Stimulated activated CD4-positive, alpha-beta T cell treated with anti-CD3 and anti-CD28 coated beads, TNF-alpha, amount 100 ng/mL, for 1 hour (primary cell): ENCODE results near the gene KLHL4.
"Not testable (repeated sequence)": the region's sequence is repeated elsewhere in the genome, so short reads cannot be mapped to it uniquely, and the experiment has no call there.

ENCODE experiments used
- DNase-seq, 3 donors: peaks; one replicate each; pipeline ENCODE4 v3.0.0-alpha.2; 2020; ENCODE audit warnings: low read depth in 3 of 3, low spot score in 1 of 3

Gene KLHL4, protein sequence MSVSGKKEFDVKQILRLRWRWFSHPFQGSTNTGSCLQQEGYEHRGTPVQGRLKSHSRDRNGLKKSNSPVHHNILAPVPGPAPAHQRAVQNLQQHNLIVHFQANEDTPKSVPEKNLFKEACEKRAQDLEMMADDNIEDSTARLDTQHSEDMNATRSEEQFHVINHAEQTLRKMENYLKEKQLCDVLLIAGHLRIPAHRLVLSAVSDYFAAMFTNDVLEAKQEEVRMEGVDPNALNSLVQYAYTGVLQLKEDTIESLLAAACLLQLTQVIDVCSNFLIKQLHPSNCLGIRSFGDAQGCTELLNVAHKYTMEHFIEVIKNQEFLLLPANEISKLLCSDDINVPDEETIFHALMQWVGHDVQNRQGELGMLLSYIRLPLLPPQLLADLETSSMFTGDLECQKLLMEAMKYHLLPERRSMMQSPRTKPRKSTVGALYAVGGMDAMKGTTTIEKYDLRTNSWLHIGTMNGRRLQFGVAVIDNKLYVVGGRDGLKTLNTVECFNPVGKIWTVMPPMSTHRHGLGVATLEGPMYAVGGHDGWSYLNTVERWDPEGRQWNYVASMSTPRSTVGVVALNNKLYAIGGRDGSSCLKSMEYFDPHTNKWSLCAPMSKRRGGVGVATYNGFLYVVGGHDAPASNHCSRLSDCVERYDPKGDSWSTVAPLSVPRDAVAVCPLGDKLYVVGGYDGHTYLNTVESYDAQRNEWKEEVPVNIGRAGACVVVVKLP

DNA sequence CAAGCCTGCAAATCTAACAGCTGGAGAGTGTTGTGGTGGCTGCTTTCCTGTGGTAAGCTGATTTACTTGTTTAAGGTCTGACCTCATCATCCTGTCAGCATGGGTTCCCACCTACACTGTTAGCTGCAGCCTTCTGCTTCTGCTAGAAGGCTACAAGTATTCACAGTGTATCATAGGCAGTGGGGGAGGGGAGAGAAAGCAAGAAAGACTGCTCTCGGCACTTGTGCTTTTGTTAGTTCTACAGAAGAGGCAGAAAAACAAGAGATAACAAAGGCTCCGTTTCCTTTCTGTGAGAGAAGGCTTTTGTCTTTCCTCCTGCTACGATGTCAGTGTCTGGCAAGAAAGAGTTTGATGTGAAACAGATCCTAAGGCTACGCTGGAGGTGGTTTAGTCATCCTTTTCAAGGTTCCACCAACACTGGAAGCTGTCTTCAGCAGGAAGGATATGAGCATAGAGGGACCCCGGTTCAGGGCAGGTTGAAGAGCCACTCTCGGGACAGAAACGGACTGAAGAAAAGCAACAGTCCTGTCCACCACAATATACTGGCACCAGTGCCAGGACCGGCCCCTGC is at the start of gene KLHL4:
TSS of gene KLHL4 (plus strand) at position 232 of the 571 bp plus-strand sequence. CDS start at position 324, 92 bp downstream.
- DNase-seq, result no peak

DNA sequence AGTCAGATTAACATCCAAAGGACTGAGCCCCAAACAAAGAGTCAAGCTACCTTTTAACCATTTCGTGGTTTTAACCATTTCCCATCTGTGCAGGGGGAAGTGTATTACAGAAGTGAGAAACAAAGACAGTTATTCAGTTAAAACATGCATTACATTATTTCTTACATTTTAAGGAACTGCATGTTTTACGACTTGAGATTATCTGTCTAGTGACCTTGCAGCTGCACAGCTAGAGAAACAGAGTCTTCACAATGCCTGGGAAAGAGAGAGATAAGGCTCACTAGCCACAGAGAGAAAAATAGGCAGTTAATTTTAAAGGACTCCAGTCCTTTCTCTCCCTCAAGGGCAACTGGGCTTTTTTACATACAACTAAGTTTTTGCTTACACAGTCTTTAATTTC is 48.7 kb upstream of the KLHL4 start:
- DNase-seq, result no peak

DNA sequence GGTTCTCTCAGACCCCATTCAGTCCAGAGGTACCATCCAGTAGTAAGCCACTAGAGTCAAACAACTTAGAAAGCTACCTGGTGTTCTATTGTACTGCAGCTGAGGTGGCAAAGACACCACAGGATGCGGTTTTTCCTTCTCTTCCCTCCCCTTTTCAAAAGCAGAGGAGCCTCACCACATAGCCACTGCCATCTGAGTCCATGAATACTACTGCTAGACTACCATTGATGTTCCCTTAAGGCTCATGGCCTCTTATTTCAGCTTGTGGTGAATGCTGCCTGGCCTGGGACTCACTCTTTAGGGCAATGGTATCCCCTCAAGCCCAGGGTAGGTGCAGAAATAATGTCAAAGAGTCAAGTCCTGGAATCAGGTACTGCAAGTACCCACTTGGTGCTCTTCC is 41.8 kb upstream of the KLHL4 start:
- DNase-seq, result no peak

DNA sequence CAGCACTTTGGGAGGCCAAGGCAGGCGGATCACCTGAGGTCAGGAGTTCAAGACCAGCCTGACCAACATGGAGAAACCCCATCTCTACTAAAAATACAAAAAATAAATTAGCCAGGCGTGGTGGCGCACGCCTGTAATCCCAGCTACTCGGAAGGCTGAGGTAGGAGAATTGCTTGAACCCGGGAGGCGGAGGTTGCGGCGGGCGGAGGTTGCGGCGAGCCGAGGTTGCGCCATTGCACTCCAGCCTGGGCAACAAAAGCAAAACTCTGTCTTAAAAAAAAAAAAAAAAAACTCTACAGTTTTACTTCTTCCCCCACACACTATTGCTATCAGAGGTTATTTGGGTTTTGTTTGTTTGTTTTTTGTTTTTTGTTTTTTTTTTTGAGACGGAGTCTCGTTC is 38.9 kb upstream of the KLHL4 start:
- DNase-seq, result not testable (repeated sequence)

GRCh38 chrX:87489071-87489470 is 28.5 kb upstream of the KLHL4 start:
- DNase-seq, result no peak

GRCh38 chrX:87515836-87516235 is 1.8 kb upstream of the KLHL4 start:
- DNase-seq, result no peak

DNA sequence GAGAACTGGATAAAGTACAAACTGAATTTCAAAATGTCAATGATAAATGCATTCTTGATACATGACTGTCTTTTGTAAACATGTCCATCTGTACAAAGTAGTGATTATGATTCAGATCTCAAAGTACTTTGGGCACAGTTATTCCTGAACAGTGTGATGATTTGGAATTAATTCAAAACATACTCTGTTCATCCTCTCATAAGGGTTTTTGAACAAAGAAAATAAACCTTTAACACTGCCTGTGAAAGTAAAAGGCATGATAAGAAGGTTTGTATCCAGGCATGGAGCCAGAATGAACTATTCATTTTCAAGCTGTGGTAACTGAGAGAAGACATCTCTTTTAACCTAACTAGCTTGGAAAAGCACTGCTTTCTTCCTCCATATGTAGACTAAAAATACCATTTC is 883 bp upstream of the KLHL4 start:
- DNase-seq, result no peak

GRCh38 chrX:87518504-87518903 is 902 bp downstream of the KLHL4 start:
- DNase-seq, result no peak

DNA sequence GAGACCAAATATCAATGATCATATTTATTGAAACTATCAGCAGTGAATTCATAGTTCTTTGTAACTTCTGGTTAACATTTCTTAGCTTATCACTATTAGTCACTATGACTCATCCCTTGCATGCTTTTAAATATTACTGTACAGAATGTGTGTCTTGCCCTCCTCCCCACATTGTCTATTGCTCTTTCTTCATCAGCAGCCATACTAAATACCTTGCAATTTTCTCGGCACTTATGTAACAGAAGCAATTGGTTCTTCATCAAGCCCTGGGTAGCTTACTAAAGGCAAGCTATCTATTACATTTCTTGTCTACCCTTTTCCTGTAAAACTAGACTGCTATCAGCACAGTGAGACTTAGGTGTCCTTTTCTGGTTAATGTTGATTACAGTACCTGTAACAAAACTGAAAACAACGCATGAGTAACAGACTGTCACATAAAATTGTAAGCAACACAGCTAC is 8.2 kb downstream of the KLHL4 start:
- DNase-seq, result no peak

DNA sequence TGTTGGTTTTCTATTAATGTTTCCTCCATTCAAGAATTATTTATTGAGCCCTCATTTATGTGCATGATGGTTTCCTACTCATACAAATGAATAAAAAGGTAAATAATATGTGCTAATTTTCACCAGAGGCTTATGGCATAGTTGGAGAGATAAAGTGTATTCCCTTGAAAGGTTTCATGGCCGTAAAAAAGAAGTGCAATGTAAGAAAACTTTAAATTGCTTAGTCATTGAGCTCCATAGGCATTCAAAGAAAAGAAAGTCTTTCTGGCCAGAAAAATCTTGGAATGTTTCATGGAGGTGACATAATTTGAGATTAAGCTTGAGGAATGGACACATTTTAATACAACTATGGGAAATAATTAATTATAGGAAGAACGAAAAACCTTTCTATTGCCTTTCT is 8.7 kb downstream of the KLHL4 start:
- no peak for DNase-seq

DNA sequence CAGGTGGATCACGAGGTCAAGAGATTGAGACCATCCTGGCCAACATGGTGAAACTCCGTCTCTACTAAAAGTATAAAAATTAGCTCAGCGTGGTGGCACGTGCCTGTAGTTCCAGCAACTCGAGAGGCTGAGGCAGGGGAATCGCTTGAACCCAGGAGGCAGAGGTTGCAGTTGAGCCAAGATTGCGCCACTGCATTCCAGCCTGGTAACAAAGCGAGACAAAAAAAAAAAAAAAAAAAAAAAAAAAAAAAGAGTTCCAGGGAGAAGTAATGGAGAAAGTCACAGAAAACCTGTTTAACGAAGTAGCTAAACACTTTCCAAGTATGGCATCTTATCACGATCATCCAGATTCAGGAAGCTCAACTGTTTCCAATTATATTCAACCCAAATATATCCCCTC is 10.9 kb downstream of the KLHL4 start:
- DNase-seq, result no peak

GRCh38 chrX:87571964-87572363 is 54.4 kb downstream of the KLHL4 start:
- no peak for DNase-seq

DNA sequence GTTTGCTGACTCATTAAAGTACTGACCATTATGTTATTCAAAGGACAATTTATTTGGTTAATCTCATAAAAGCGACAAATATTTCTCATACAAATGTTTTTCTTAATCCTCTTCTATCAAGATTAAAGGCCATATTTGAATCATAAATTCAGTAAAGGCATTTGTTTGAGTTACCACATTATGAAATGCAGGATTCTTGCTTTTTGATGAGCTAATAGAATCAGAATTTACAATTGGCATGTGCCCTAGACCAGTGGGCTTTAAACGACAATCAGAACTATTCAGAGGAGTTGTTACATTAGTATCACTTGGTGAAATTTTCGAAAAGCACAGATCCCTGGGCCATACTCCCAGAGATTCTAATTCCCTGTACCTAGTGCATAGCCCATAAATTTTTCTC is 55.3 kb downstream of the KLHL4 start:
- DNase-seq, result no peak

- DNase-seq, result no peak
Observed at GRCh38 chrX:87578978-87579377, 61.4 kb downstream of the KLHL4 start.

GRCh38 chrX:87580862-87581261 is 63.3 kb downstream of the KLHL4 start:
- DNase-seq, result no peak

GRCh38 chrX:87582453-87582852 is 64.9 kb downstream of the KLHL4 start:
- no peak for DNase-seq

- DNase-seq, result no peak
Observed at GRCh38 chrX:87583679-87584078, 66.1 kb downstream of the KLHL4 start.

DNA sequence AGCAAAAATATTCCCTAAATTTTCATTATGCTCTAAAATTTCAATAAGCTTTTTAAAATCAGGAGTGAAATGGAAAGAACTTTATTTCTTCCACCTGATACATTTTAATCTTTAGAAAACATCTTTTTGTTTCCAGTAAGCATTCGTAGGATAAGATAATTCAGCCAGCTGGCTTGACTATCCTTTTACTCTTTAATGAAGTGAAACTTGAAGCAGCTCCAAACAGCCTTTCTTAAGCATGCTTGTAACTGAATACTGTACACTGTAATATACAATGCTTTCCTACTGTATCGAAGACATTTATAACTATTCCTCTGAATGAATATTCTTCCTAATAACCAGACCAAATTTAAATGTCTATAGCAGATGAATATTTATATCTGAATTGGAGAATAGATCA is 98.8 kb downstream of the KLHL4 start:
- DNase-seq, result no peak

DNA sequence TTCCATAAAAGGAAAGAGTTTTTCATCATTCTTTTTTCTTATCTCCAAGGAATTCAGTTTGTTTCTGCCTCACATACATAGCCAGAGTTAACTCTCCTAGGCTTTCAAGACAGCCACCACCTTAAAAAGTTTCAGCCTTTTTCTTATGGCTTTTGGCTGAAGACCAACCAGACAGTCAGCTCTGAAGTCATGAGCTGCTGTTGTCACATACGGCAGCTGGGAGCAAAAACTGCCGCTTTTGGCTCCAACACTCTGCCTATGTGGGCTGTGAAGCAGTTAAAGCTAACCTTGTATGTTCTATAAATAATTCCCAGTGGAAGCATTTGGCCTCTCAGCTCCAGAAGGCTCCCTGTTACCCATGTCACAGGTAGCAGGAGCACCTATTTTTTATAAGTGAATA is 104.1 kb downstream of the KLHL4 start:
- no peak for DNase-seq

DNA sequence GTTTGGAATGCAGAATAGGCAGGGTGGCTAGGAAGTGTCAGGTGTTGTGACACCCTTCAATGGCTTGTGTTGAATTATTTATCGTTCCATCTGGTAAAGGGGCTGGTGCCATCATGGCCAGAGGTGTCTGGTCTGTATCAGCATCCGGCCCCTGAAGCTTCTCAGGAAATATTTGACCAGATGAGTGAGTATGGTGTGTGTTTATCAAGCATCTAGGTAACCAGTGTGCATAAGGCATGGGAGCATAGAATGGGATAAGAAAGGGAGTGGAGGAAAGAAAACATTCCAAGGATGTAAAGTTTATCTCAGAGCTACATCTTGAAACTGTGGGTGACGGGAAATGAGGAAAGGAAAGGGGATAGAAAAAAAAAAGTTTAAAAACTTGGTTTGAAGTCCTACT is 109.4 kb downstream of the KLHL4 start:
- DNase-seq, result no peak

DNA sequence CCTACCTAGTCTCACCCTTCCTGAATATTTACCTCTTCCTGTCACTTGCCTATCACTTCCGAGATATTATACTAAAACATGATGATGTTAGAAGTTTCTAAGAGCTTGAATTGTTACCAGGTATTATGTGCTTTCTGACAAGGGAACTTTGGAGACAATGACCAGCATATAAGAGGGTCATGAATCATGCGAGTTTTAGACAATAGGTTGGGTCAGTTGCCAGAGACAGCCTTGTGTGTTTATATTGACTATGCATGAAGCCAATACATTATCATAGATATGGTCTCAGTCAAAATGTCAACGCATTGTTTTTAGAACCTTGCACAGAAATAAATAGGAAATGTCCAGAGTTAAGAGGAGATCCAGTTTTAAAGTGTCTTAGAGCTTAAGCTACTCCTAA is 116.8 kb downstream of the KLHL4 start:
- no peak for DNase-seq

DNA sequence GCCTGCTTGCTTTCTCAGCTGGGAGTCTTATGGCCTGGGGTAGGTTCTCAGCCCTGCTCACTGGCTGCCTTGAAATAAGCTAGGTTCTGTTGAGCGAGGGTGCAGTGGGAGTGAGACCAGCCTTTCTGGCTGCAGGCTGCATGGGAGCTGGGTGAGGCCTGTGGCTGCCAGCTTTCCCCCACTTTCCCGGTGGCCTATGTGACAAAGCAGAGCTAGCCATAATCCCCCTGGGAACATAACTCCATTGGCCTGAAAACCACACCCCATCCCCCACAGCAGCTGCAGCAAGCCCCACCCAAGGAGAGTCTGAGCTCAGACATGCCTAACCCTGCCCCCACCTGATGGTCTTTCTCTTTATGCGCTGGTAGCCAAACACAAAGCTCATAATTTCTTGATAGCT is 118.9 kb downstream of the KLHL4 start:
- no peak for DNase-seq
